ENCODE data around the gene TGFBR2. TPM values are rescaled to one million over a fixed set of nuclear protein-coding genes. Genes with fewer than 3 reads are reported as not detected.

Gene TGFBR2
- total RNA-seq, 1 experiment from 2014 or later, result 16.1 TPM

GRCh38 chr3:30733209-30733608, 126.8 kb downstream of the TGFBR2 start:
- TF ChIP-seq EZH2 (IDR thresholded peaks at IDR 0.05; ENCODE audit: borderline replicate concordance, low read depth, low read length, poor library complexity, severe bottlenecking) (no peak), CTCF (conservative IDR thresholded peaks at IDR 0.05; ENCODE audit: low read depth, low read length) (no peak)
- Histone ChIP-seq H3K36me3 (ENCODE audit: insufficient read depth, low read length, poor library complexity, severe bottlenecking) (no peaks in the 10 kb centered on the region), H3K27ac (ENCODE audit: low read depth, low read length, poor library complexity, severe bottlenecking) (peak overlapping the region; percentile 97), H3K9me3 (ENCODE audit: low read depth, low read length, poor library complexity, severe bottlenecking) (no peaks in the 10 kb centered on the region), H3K27me3 (replicated peaks; ENCODE audit: insufficient read depth, low read depth, low read length, poor library complexity) (no peaks in the 10 kb centered on the region), H3K4me1 (ENCODE audit: insufficient read depth, low read length, poor library complexity, severe bottlenecking) (peaks cover 75% of the 10 kb centered on the region), H3K4me3 (ENCODE audit: low read depth, low read length, poor library complexity, severe bottlenecking) (no peak overlapping the region)
- intact Hi-C loops (cut with micrococcal nuclease; ENCODE audit: unreplicated experiment), result loop anchor here (1.0 kb wide), 1 partner anchor 699 kb away; no protein-coding TSS in a partner anchor
- ChIA-PET POLR2A (ENCODE audit: low non-redundant PET) (no interaction called here), CTCF (interaction anchor here (1.6 kb wide), 1 partner anchor 690 kb away, joined by 4 read pairs; no protein-coding TSS in a partner anchor)
- DNase-seq (ENCODE audit: low spot score), result peak; percentile 94
- no TSS peak for BruUV-seq (replicated peaks)

- TF ChIP-seq EZH2 (IDR thresholded peaks at IDR 0.05; ENCODE audit: borderline replicate concordance, low read depth, low read length, poor library complexity, severe bottlenecking) (no peak), CTCF (conservative IDR thresholded peaks at IDR 0.05; ENCODE audit: low read depth, low read length) (no peak)
- Histone ChIP-seq H3K4me1 (ENCODE audit: insufficient read depth, low read length, poor library complexity, severe bottlenecking) (peaks cover 77% of the 10 kb centered on the region), H3K36me3 (ENCODE audit: insufficient read depth, low read length, poor library complexity, severe bottlenecking) (no peaks in the 10 kb centered on the region), H3K27ac (ENCODE audit: low read depth, low read length, poor library complexity, severe bottlenecking) (peak overlapping the region; percentile 97), H3K4me3 (ENCODE audit: low read depth, low read length, poor library complexity, severe bottlenecking) (peak overlapping the region; percentile 15), H3K27me3 (replicated peaks; ENCODE audit: insufficient read depth, low read depth, low read length, poor library complexity) (no peaks in the 10 kb centered on the region), H3K9me3 (ENCODE audit: low read depth, low read length, poor library complexity, severe bottlenecking) (no peaks in the 10 kb centered on the region)
- intact Hi-C loops (cut with micrococcal nuclease; ENCODE audit: unreplicated experiment), result loop anchor here (1.0 kb wide), 1 partner anchor 699 kb away; no protein-coding TSS in a partner anchor
- CTCF ChIA-PET, result interaction anchor here (0.5 to 1.6 kb wide), 2 partner anchors 39 to 691 kb away, joined by 4 read pairs; no protein-coding TSS in a partner anchor
- POLR2A ChIA-PET (ENCODE audit: low non-redundant PET), result no interaction called here
- no TSS peak for BruUV-seq (replicated peaks)
- DNase-seq (ENCODE audit: low spot score), result peak; percentile 92
Measured at GRCh38 chr3:30733696-30734095, 127.3 kb downstream of the TGFBR2 start.

- H3K27me3 ChIP-seq (replicated peaks; ENCODE audit: insufficient read depth, low read depth, low read length, poor library complexity), result no peaks in the 10 kb centered on the region
- no peaks in the 10 kb centered on the region for H3K36me3 ChIP-seq (ENCODE audit: insufficient read depth, low read length, poor library complexity, severe bottlenecking)
- no peak overlapping the region for H3K4me3 ChIP-seq (ENCODE audit: low read depth, low read length, poor library complexity, severe bottlenecking)
- ChIA-PET CTCF (no interaction called here), POLR2A (ENCODE audit: low non-redundant PET) (interaction anchor here (0.6 to 0.7 kb wide), 2 partner anchors 229 to 977 kb away, joined by 3 to 9 read pairs; no protein-coding TSS in a partner anchor)
- no peaks in the 10 kb centered on the region for H3K9me3 ChIP-seq (ENCODE audit: low read depth, low read length, poor library complexity, severe bottlenecking)
- peak overlapping the region; percentile 49 for H3K27ac ChIP-seq (ENCODE audit: low read depth, low read length, poor library complexity, severe bottlenecking)
- intact Hi-C loops (cut with micrococcal nuclease; ENCODE audit: unreplicated experiment), result no loop called here
- BruUV-seq (replicated peaks), result no TSS peak
- DNase-seq (ENCODE audit: low spot score), result no peak
- peaks cover 59% of the 10 kb centered on the region for H3K4me1 ChIP-seq (ENCODE audit: insufficient read depth, low read length, poor library complexity, severe bottlenecking)
- no peak for TF ChIP-seq EZH2 (IDR thresholded peaks at IDR 0.05; ENCODE audit: borderline replicate concordance, low read depth, low read length, poor library complexity, severe bottlenecking)
- no peak for TF ChIP-seq CTCF (conservative IDR thresholded peaks at IDR 0.05; ENCODE audit: low read depth, low read length)
Measured at GRCh38 chr3:30737743-30738499, 131.5 kb downstream of the TGFBR2 start.
